Choroid plexus epithelial cell (primary cell): ENCODE data around the gene DNAAF1.

Experiments
- DNase-seq: peaks from one replicate; pipeline ENCODE4 v3.0.0-alpha.2; 2010; ENCODE audit warnings: low read depth
- H3K4me3 ChIP-seq: 2 replicates; pipeline ENCODE4 v1.5.1; 2011; ENCODE audit warnings: low read depth, mild to moderate bottlenecking, control low read depth, low read length, moderate library complexity
- TF ChIP-seq, protein P1 (sequence below): conservative IDR thresholded peaks from 2 replicates; pipeline ENCODE4 v1.5.1; 2011; ENCODE audit warnings: low read depth, mild to moderate bottlenecking, control low read depth, inconsistent platforms, low read length, moderate library complexity

DNAAF1 gene

GRCh38 chr16:84179612-84180320, 34.7 kb downstream of the DNAAF1 start:
- H3K4me3 ChIP-seq, result no peak overlapping the region
- DNase-seq, result no peak
- TF ChIP-seq, protein P1, sequence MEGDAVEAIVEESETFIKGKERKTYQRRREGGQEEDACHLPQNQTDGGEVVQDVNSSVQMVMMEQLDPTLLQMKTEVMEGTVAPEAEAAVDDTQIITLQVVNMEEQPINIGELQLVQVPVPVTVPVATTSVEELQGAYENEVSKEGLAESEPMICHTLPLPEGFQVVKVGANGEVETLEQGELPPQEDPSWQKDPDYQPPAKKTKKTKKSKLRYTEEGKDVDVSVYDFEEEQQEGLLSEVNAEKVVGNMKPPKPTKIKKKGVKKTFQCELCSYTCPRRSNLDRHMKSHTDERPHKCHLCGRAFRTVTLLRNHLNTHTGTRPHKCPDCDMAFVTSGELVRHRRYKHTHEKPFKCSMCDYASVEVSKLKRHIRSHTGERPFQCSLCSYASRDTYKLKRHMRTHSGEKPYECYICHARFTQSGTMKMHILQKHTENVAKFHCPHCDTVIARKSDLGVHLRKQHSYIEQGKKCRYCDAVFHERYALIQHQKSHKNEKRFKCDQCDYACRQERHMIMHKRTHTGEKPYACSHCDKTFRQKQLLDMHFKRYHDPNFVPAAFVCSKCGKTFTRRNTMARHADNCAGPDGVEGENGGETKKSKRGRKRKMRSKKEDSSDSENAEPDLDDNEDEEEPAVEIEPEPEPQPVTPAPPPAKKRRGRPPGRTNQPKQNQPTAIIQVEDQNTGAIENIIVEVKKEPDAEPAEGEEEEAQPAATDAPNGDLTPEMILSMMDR, result no peak

- no peak for DNase-seq
- TF ChIP-seq, protein P1, result no peak
- H3K4me3 ChIP-seq, result no peak overlapping the region
Measured at GRCh38 chr16:84180519-84181140, 35.5 kb downstream of the DNAAF1 start.

DNA sequence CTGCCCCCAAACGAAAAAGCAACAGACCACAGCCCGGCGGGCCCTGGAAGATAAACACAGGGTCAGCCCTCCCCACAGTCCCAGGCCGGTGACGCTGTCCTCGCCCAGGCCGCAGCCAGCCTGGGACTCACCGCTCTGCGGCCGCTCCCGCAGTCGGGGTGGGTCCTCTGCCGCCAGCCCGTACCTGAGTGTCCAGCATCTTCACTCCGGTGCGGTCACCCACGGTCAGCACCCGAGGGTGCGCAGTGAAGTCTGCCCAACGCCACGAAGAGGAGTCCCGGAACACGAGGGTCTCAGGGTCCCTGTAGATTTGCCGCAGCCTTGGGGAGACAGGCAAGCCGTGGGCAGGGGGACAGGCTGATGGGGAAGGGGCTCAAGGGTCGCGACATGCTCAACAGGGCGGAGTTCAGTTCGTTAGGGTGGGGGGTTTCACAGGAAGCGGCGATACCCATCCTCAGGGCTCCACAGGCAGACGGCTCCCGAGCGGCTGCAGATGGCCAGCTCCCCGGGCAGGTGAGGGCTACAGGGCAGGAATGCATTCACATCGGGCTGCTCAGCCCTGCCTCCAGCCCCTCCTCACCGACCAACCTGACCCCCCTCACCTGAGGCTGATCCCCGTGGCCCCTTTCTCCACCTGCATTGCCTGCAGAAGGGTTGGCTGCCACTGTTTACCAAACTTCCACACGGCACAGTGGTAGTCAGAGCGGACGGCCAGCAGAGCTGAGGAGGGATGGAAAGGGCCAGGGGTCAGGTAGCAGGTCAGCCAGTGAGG, 36.2 kb downstream of the DNAAF1 start:
- H3K4me3 ChIP-seq, result no peak overlapping the region
- TF ChIP-seq, protein P1, result no peak
- no peak for DNase-seq

GRCh38 chr16:84182104-84182503, 37.0 kb downstream of the DNAAF1 start:
- H3K4me3 ChIP-seq, result no peak overlapping the region
- TF ChIP-seq, protein P1, result no peak
- no peak for DNase-seq

- TF ChIP-seq, protein P1, result no peak
- no peak for DNase-seq
- H3K4me3 ChIP-seq, result no peak overlapping the region
Measured at GRCh38 chr16:84182680-84183571, 37.8 kb downstream of the DNAAF1 start.

GRCh38 chr16:84183572-84183875, 38.4 kb downstream of the DNAAF1 start:
- no peak for DNase-seq
- TF ChIP-seq, protein P1, result no peak
- no peak overlapping the region for H3K4me3 ChIP-seq
